Trophoblast cell (in vitro differentiated cells and primary cell): ENCODE results near the gene GGT6.

Experiments used
- DNase-seq, 2 donors: peaks; one replicate each; pipeline ENCODE4 v3.0.0-alpha.2; 2016
- H2AFZ ChIP-seq: 2 replicates; pipeline ENCODE4 v1.6.1; 2013; ENCODE audit warnings: low read length, moderate library complexity, mild to moderate bottlenecking; ENCODE audit not compliant: insufficient read depth, poor library complexity
- H2AK5ac ChIP-seq: 2 replicates; pipeline ENCODE4 v1.6.1; 2013; ENCODE audit warnings: mild to moderate bottlenecking, low read length
- H2BK120ac ChIP-seq: 2 replicates; pipeline ENCODE4 v1.6.1; 2013; ENCODE audit warnings: low read length, mild to moderate bottlenecking, moderate library complexity; ENCODE audit not compliant: insufficient read depth, poor library complexity
- H2BK12ac ChIP-seq: 2 replicates; pipeline ENCODE4 v1.6.1; 2013; ENCODE audit warnings: mild to moderate bottlenecking, low read length, moderate library complexity
- H2BK5ac ChIP-seq: 2 replicates; pipeline ENCODE4 v1.6.1; 2013; ENCODE audit warnings: low read length, low read depth, moderate library complexity, mild to moderate bottlenecking; ENCODE audit not compliant: poor library complexity
- H3K14ac ChIP-seq: 2 replicates; pipeline ENCODE4 v1.6.1; 2013; ENCODE audit warnings: mild to moderate bottlenecking, low read length
- H3K18ac ChIP-seq: 2 replicates; pipeline ENCODE4 v1.6.1; 2013; ENCODE audit warnings: mild to moderate bottlenecking, low read length
- H3K23ac ChIP-seq: 2 replicates; pipeline ENCODE4 v1.6.1; 2013; ENCODE audit warnings: low read length
- H3K27ac ChIP-seq: 2 replicates; pipeline ENCODE4 v1.5.1; 2013; ENCODE audit warnings: low read depth, mild to moderate bottlenecking, inconsistent platforms, low read length, moderate library complexity
- H3K27me3 ChIP-seq: 2 replicates; pipeline ENCODE4 v1.6.1; 2013; ENCODE audit warnings: inconsistent platforms, mild to moderate bottlenecking, low read length, moderate library complexity; ENCODE audit not compliant: insufficient read depth
- H3K36me3 ChIP-seq, 2 experiments: 1 replicate in 1 of 2; 2 replicates in 1 of 2; pipeline ENCODE4 v1.6.1; 2013; ENCODE audit warnings: low read length in 2 of 2, mild to moderate bottlenecking in 2 of 2, moderate library complexity in 1 of 2; ENCODE audit not compliant: insufficient read depth in 2 of 2, control insufficient read depth in 1 of 2
- H3K4ac ChIP-seq: 2 replicates; pipeline ENCODE4 v1.6.1; 2013; ENCODE audit warnings: low read depth, mild to moderate bottlenecking, low read length, moderate library complexity
- H3K4me1 ChIP-seq, 2 experiments: 1 replicate in 1 of 2; 2 replicates in 1 of 2; pipeline ENCODE4 v1.6.1; 2013; ENCODE audit warnings: low read length in 2 of 2, mild to moderate bottlenecking in 2 of 2, moderate library complexity in 1 of 2; ENCODE audit not compliant: insufficient read depth in 2 of 2, control insufficient read depth in 1 of 2
- H3K4me2 ChIP-seq: 2 replicates; pipeline ENCODE4 v1.6.1; 2013; ENCODE audit warnings: inconsistent platforms, mild to moderate bottlenecking, low read length, moderate library complexity
- H3K4me3 ChIP-seq: 2 replicates; pipeline ENCODE4 v1.5.1; 2013; ENCODE audit warnings: mild to moderate bottlenecking, low read depth, low read length, inconsistent platforms
- H3K79me1 ChIP-seq: one replicate; pipeline ENCODE4 v1.6.1; 2013; ENCODE audit warnings: low read length
- H3K79me2 ChIP-seq: 2 replicates; pipeline ENCODE4 v1.6.1; 2013; ENCODE audit warnings: low read length, mild to moderate bottlenecking; ENCODE audit not compliant: control insufficient read depth, insufficient read depth, poor library complexity
- H3K9ac ChIP-seq: 2 replicates; pipeline ENCODE4 v1.6.1; 2013; ENCODE audit warnings: mild to moderate bottlenecking, low read length
- H3K9me3 ChIP-seq: 2 replicates; pipeline ENCODE4 v1.6.1; 2013; ENCODE audit warnings: low read depth, mild to moderate bottlenecking, control low read depth, inconsistent platforms, low read length; ENCODE audit not compliant: insufficient read depth
- H4K12ac ChIP-seq: 2 replicates; pipeline ENCODE4 v1.6.1; 2013; ENCODE audit warnings: low read depth, mild to moderate bottlenecking, low read length, moderate library complexity
- H4K8ac ChIP-seq: 2 replicates; pipeline ENCODE4 v1.6.1; 2013; ENCODE audit warnings: low read depth, mild to moderate bottlenecking, low read length, moderate library complexity
- H4K91ac ChIP-seq: one replicate; pipeline ENCODE4 v1.6.1; 2013; ENCODE audit warnings: low read depth, mild to moderate bottlenecking, low read length, moderate library complexity
- WGBS: extraction: QIAGEN DNeasy Blood & Tissue Kit; methylation state at CpG from one replicate; pipeline ENCODE4 v1.1.7; 2013; ENCODE audit warnings: missing lambda C conversion rate; ENCODE audit not compliant: insufficient read length, insufficient coverage; ENCODE audit errors: extremely low coverage; 5-methylcytosine and 5-hydroxymethylcytosine counted together

Gene GGT6

GRCh38 chr17:4536259-4536741 is 24.1 kb downstream of the GGT6 start:
- no peak overlapping the region for H2BK5ac ChIP-seq
- no peak overlapping the region for H3K27ac ChIP-seq
- no peak overlapping the region for H3K14ac ChIP-seq
- H3K4ac ChIP-seq = no peak overlapping the region
- no peak overlapping the region for H2BK120ac ChIP-seq
- no peaks in the 10 kb centered on the region for H3K9me3 ChIP-seq
- no peaks in the 10 kb centered on the region for H3K79me1 ChIP-seq
- no peak overlapping the region for H4K12ac ChIP-seq
- DNase-seq = no peak
- no peak overlapping the region for H2AFZ ChIP-seq
- H3K36me3 ChIP-seq = peaks cover 93 to 96% of the 10 kb centered on the region in 2 experiments
- H3K4me2 ChIP-seq = no peak overlapping the region
- H3K4me1 ChIP-seq = no peaks in the 10 kb centered on the region
- no peak overlapping the region for H3K4me3 ChIP-seq
- no peak overlapping the region for H3K9ac ChIP-seq
- no peak overlapping the region for H4K91ac ChIP-seq
- H3K23ac ChIP-seq = no peak overlapping the region
- no peak overlapping the region for H4K8ac ChIP-seq
- no peaks in the 10 kb centered on the region for H3K27me3 ChIP-seq
- no CpG with 5 or more reads among the region's 19 CpGs for whole genome bisulfite sequencing
- no peak overlapping the region for H2AK5ac ChIP-seq
- no peak overlapping the region for H2BK12ac ChIP-seq
- no peak overlapping the region for H3K18ac ChIP-seq
- H3K79me2 ChIP-seq = no peaks in the 10 kb centered on the region

DNA sequence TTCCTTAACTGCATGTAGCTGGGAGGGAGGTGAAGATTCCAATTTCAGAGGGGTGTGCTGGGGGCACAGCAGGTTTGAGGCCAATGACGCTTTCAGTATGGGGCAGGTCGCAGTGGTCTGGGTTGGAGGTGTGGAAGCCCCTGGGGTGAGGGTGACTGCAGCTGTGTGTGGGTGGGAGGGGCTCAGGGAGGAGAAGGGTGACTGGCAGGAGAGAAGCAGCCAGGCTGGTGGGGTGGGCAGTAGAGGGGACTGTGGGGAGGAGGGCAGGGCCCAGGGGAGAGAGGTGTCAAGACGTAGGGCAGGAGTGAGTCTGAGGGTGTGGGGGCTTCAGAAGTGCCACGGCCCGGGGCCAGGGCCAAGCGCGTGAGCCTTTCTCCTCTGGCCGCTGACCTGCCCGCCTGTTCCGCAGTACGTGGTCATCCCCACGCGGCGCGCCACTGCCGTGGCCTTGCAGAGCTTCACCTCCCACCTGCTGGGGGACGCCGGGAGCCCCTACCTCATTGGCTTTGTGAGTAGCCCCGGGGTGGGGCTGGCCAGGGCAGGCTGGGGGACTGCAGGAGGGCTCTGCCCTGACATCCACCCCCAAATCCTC is 24.6 kb downstream of the GGT6 start:
- no peaks in the 10 kb centered on the region for H3K4me1 ChIP-seq
- WGBS = no CpG with 5 or more reads among the region's 19 CpGs

DNA sequence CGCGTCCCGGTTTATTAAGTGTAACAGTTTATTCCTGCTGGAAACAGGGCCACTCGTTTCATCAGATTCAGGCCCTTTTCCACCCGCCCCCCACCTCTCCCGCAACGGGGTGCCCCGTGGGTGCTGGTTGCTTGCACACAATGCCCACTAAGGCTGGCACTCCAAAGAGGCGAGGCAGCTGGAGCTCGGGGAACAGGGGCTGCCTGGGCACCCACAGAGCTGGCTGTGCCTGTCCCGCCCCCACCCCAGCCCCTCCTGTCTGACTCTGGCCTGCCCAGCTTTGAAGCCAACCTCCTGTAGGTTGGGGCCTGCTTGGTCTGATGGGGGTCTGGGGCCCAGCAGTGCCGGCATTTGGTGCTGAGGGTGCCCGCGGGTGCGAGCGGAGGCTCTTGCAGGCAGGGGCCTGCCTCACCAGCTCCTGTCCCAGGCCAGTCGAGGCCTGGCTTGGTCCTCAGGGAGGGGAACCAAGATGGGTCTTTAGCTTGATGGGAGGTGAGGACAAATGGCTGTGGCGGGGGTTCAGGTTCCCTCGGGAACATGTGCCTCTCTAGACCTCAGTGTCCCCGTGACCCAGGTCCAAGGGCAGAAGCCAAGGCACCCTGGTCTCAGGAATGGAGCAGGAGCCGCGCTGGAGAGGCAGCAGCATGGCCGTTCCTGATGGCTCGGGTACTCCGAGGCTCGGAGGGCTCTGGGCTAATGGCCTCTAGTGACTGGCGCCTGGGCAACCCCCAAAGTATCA is 25.3 kb downstream of the GGT6 start:
- no peak overlapping the region for H3K4me2 ChIP-seq
- no peak overlapping the region for H2AK5ac ChIP-seq
- peaks cover 95 to 96% of the 10 kb centered on the region in 2 experiments for H3K36me3 ChIP-seq
- H4K12ac ChIP-seq = no peak overlapping the region
- H3K4me3 ChIP-seq = no peak overlapping the region
- H3K27me3 ChIP-seq = no peaks in the 10 kb centered on the region
- H3K27ac ChIP-seq = no peak overlapping the region
- H2BK12ac ChIP-seq = no peak overlapping the region
- no peaks in the 10 kb centered on the region for H3K79me2 ChIP-seq
- H3K9me3 ChIP-seq = no peaks in the 10 kb centered on the region
- no peak overlapping the region for H3K23ac ChIP-seq
- no peak overlapping the region for H3K14ac ChIP-seq
- H4K8ac ChIP-seq = no peak overlapping the region
- DNase-seq = no peak
- no peak overlapping the region for H3K4ac ChIP-seq
- no peak overlapping the region for H2AFZ ChIP-seq
- no peak overlapping the region for H2BK120ac ChIP-seq
- no peak overlapping the region for H3K9ac ChIP-seq
- no peak overlapping the region for H3K18ac ChIP-seq
- H4K91ac ChIP-seq = no peak overlapping the region
- WGBS = no CpG with 5 or more reads among the region's 27 CpGs
- H3K4me1 ChIP-seq = peaks cover 0 to 2% of the 10 kb centered on the region in 2 experiments
- no peak overlapping the region for H2BK5ac ChIP-seq
- no peaks in the 10 kb centered on the region for H3K79me1 ChIP-seq

More for the DNA sequence above, 24.6 kb downstream of the GGT6 start:
- H4K12ac ChIP-seq = no peak overlapping the region
- no peak overlapping the region for H3K4me2 ChIP-seq
- no peak overlapping the region for H3K23ac ChIP-seq
- H3K27ac ChIP-seq = no peak overlapping the region
- no peak for DNase-seq
- no peak overlapping the region for H2AFZ ChIP-seq
- H3K36me3 ChIP-seq = peaks cover 95 to 96% of the 10 kb centered on the region in 2 experiments
- no peaks in the 10 kb centered on the region for H3K79me2 ChIP-seq
- no peak overlapping the region for H2BK5ac ChIP-seq
- H4K91ac ChIP-seq = no peak overlapping the region
- no peak overlapping the region for H3K9ac ChIP-seq
- no peak overlapping the region for H3K14ac ChIP-seq
- no peak overlapping the region for H4K8ac ChIP-seq
- H3K4me3 ChIP-seq = no peak overlapping the region
- H3K4ac ChIP-seq = no peak overlapping the region
- no peaks in the 10 kb centered on the region for H3K79me1 ChIP-seq
- no peak overlapping the region for H2BK120ac ChIP-seq
- no peak overlapping the region for H2AK5ac ChIP-seq
- H2BK12ac ChIP-seq = no peak overlapping the region
- no peaks in the 10 kb centered on the region for H3K27me3 ChIP-seq
- no peak overlapping the region for H3K18ac ChIP-seq
- no peaks in the 10 kb centered on the region for H3K9me3 ChIP-seq

DNA sequence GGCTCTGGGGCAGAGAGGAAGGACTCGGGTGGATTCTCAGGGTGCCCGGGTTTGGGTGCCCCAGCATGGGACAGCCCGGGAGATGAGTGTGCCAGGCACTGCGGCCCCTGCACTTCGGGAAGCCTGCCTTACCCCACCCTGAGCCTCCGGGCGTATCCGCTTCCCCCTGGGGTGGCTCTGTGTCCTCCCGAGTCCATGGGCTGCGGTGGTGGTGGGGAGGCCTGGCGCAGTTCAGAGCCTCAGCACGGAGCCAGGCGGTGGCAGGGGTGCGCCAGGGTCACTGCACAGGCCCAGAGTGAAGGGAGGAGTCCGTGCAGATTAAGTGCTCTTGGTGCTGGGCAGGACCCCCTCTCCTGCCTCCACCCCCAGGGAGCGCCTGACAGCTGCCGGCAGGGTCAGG is 25.9 kb downstream of the GGT6 start:
- Histone ChIP-seq H3K14ac (no peak overlapping the region), H3K79me2 (no peaks in the 10 kb centered on the region), H3K9ac (no peak overlapping the region), H3K4ac (no peak overlapping the region), H3K79me1 (no peaks in the 10 kb centered on the region), H2AFZ (no peak overlapping the region), H3K4me2 (no peak overlapping the region), H4K12ac (no peak overlapping the region), H4K8ac (no peak overlapping the region), H3K4me3 (no peak overlapping the region), H3K18ac (no peak overlapping the region), H4K91ac (no peak overlapping the region), H2BK120ac (no peak overlapping the region), H2BK12ac (no peak overlapping the region), H3K4me1 (peaks cover 0 to 2% of the 10 kb centered on the region in 2 experiments), H2AK5ac (no peak overlapping the region), H3K36me3 (peaks cover 96% of the 10 kb centered on the region in 2 experiments), H3K27ac (no peak overlapping the region), H2BK5ac (no peak overlapping the region), H3K9me3 (no peaks in the 10 kb centered on the region), H3K23ac (no peak overlapping the region), H3K27me3 (no peaks in the 10 kb centered on the region)
- no CpG with 5 or more reads among the region's 17 CpGs for WGBS
- DNase-seq = no peak
